ENCODE results near the gene IFNK.

- TF ChIP-seq POLR2A (IDR thresholded peaks at IDR 0.05): peak; percentile 79
- TF ChIP-seq, protein P1, sequence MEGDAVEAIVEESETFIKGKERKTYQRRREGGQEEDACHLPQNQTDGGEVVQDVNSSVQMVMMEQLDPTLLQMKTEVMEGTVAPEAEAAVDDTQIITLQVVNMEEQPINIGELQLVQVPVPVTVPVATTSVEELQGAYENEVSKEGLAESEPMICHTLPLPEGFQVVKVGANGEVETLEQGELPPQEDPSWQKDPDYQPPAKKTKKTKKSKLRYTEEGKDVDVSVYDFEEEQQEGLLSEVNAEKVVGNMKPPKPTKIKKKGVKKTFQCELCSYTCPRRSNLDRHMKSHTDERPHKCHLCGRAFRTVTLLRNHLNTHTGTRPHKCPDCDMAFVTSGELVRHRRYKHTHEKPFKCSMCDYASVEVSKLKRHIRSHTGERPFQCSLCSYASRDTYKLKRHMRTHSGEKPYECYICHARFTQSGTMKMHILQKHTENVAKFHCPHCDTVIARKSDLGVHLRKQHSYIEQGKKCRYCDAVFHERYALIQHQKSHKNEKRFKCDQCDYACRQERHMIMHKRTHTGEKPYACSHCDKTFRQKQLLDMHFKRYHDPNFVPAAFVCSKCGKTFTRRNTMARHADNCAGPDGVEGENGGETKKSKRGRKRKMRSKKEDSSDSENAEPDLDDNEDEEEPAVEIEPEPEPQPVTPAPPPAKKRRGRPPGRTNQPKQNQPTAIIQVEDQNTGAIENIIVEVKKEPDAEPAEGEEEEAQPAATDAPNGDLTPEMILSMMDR (IDR thresholded peaks at IDR 0.05): no peak
Observed at GRCh38 chr9:27573634-27574590, 49.8 kb downstream of the IFNK start.
